HG02588 (cell line): ENCODE results near the gene ARF4.

ENCODE experiments used
- ATAC-seq: cut with Tn5 transposase; IDR thresholded peaks from one replicate; pipeline ENCODE4 v1.9.1; 2021; ENCODE audit warnings: mild to moderate bottlenecking, moderate library complexity; ENCODE audit not compliant: unreplicated experiment

The ARF4 gene

GRCh38 chr3:57582474-57583168, 14.5 kb downstream of the ARF4 start:
- no peak for ATAC-seq

- ATAC-seq, result no peak
These were observed 19.3 kb downstream of the ARF4 start for GRCh38 chr3:57577801-57578200.

GRCh38 chr3:57575966-57576626, 21.0 kb downstream of the ARF4 start:
- no peak for ATAC-seq

GRCh38 chr3:57572096-57572495, 25.0 kb downstream of the ARF4 start:
- ATAC-seq, result no peak

GRCh38 chr3:57570878-57571277, 26.3 kb downstream of the ARF4 start:
- no peak for ATAC-seq

- no peak for ATAC-seq
These were observed 27.2 kb downstream of the ARF4 start for GRCh38 chr3:57569859-57570450.

- no peak for ATAC-seq
These were observed 37.6 kb downstream of the ARF4 start for GRCh38 chr3:57559526-57559925.

GRCh38 chr3:57557085-57557537, 40.0 kb downstream of the ARF4 start:
- ATAC-seq, result no peak

- ATAC-seq, result peak; percentile 25
These were observed 40.6 kb downstream of the ARF4 start for GRCh38 chr3:57556459-57557084.

GRCh38 chr3:57555738-57556458, 41.2 kb downstream of the ARF4 start, which contains the start of gene PDE12:
PDE12 (plus strand) TSS chr3:57556274; CDS start chr3:57556380, 106 bp downstream.
- peak; percentile 84 for ATAC-seq

GRCh38 chr3:57555306-57555705, 41.8 kb downstream of the ARF4 start:
- no peak for ATAC-seq

- no peak for ATAC-seq
These were observed 50.5 kb downstream of the ARF4 start for GRCh38 chr3:57546616-57547015.

GRCh38 chr3:57545636-57546268, 51.4 kb downstream of the ARF4 start:
- ATAC-seq, result no peak

- ATAC-seq, result no peak
These were observed 52.7 kb downstream of the ARF4 start, which contains the start of gene DNAH12 for GRCh38 chr3:57544181-57545125. DNAH12 (minus strand) TSS chr3:57544344; CDS start chr3:57542870, 1,474 bp downstream.

- ATAC-seq, result no peak
These were observed 58.7 kb downstream of the ARF4 start for GRCh38 chr3:57538465-57538864.

GRCh38 chr3:57530071-57530608, 67.0 kb downstream of the ARF4 start:
- ATAC-seq, result no peak
